GM19452 (cell line): ENCODE data around the gene TRAPPC2L.

Experiments used
- ATAC-seq: cut with Tn5 transposase; IDR thresholded peaks from one replicate; pipeline ENCODE4 v1.9.1; 2021; ENCODE audit not compliant: unreplicated experiment

Gene TRAPPC2L

GRCh38 chr16:88874938-88875599 is 18.1 kb downstream of the TRAPPC2L start:
- no peak for ATAC-seq

- no peak for ATAC-seq
Measured at GRCh38 chr16:88875703-88876234, 18.8 kb downstream of the TRAPPC2L start.

GRCh38 chr16:88876942-88877526 is 20.1 kb downstream of the TRAPPC2L start:
- ATAC-seq, result no peak

GRCh38 chr16:88877564-88878289 is 20.8 kb downstream of the TRAPPC2L start:
- no peak for ATAC-seq

GRCh38 chr16:88878356-88878755 is 21.4 kb downstream of the TRAPPC2L start:
- no peak for ATAC-seq

- no peak for ATAC-seq
Measured at GRCh38 chr16:88878967-88879787, 22.2 kb downstream of the TRAPPC2L start.

- no peak for ATAC-seq
Measured at GRCh38 chr16:88879788-88880055, 22.8 kb downstream of the TRAPPC2L start.

GRCh38 chr16:88880226-88881006 is 23.5 kb downstream of the TRAPPC2L start:
- ATAC-seq, result no peak

- no peak for ATAC-seq
Measured at GRCh38 chr16:88881007-88881615, 24.2 kb downstream of the TRAPPC2L start.

GRCh38 chr16:88881675-88882357 is 24.9 kb downstream of the TRAPPC2L start:
- ATAC-seq, result no peak

- ATAC-seq, result no peak
Measured at GRCh38 chr16:88882358-88883030, 25.6 kb downstream of the TRAPPC2L start.

GRCh38 chr16:88883117-88883895 is 26.4 kb downstream of the TRAPPC2L start:
- no peak for ATAC-seq

- no peak for ATAC-seq
Measured at GRCh38 chr16:88883946-88884345, 27.0 kb downstream of the TRAPPC2L start.

GRCh38 chr16:88884569-88885271 is 27.8 kb downstream of the TRAPPC2L start:
- no peak for ATAC-seq

GRCh38 chr16:88885693-88886280 is 28.9 kb downstream of the TRAPPC2L start:
- ATAC-seq, result no peak

GRCh38 chr16:88886420-88886844 is 29.5 kb downstream of the TRAPPC2L start:
- ATAC-seq, result no peak

GRCh38 chr16:88886845-88887521 is 30.1 kb downstream of the TRAPPC2L start:
- no peak for ATAC-seq
